Measurements from ENCODE around the gene KCTD20. TPM values are rescaled to one million over a fixed set of nuclear protein-coding genes. Genes with fewer than 3 reads are reported as not detected.

KCTD20 gene
- total and polyA plus RNA-seq, 2 of the 13 experiments (the other 11 are each of a cell fraction or from before 2014, with no cell fraction given), result 52.7 to 67.1 TPM

DNA sequence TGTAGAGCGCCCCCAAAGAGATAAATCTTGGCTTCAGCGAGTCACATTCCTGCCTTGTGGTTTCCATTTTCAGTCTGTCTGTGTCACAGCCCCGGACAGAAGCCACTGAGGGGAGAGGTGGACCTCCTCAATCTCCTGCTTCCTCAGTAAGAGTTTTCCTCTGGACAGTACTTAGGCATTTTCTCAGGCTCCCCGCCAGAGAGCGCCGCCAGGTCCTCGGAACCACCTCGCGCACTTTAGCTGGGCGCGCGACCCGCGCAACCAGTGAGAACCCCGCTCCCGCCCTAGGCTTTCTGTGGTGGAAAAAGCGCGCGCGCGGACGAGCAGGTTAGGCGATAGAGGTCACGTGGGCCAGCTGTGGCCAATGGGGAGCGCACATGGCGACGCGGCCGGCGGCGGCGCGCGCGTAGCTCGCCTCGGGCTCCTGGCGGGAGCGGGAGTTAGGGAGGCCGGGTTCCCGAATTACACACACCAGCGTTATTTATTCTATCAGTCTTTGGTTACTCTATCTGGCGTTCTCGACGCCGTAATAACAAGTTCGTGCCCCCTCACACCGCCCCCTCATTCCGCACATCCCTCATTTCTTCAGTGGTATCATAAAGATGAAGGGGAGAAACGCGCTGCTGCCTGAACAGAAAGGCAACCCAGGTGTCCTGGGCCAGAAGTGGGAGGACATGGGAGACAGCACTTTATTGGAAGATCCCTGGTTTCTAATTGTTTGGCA, 19.5 kb upstream of the KCTD20 start (continued):
- TF ChIP-seq MAF1 (CRISPR knock-in tag; IDR thresholded peaks at IDR 0.05; ENCODE audit: borderline replicate concordance) (no peak; the same call in 1 of the 2 replicates), CHCHD3 (CRISPR knock-in tag; IDR thresholded peaks at IDR 0.05) (no peak), HDAC1 (CRISPR knock-in tag; IDR thresholded peaks at IDR 0.05) (peak; percentile 51), IRX3 (CRISPR knock-in tag; IDR thresholded peaks at IDR 0.05; ENCODE audit: borderline replicate concordance, low read depth) (peak; percentile 82; the same call in 1 of the 2 replicates), THAP7 (CRISPR knock-in tag; IDR thresholded peaks at IDR 0.05) (no peak), MTA1 (CRISPR knock-in tag; IDR thresholded peaks at IDR 0.05; ENCODE audit: borderline replicate concordance) (peak; percentile 86; the same call in 1 of the 2 replicates), ZNF749 (CRISPR knock-in tag; IDR thresholded peaks at IDR 0.05; ENCODE audit: borderline replicate concordance) (no peak; the same call in 1 of the 2 replicates), HOMEZ (CRISPR knock-in tag; IDR thresholded peaks at IDR 0.05; ENCODE audit: low read depth) (peak; percentile 70; the same call in 1 of the 2 replicates), SRY (CRISPR knock-in tag; IDR thresholded peaks at IDR 0.05) (0 out of 2 replicates have a peak, but pooled peaks have one; percentile 71), HOXA7 (CRISPR knock-in tag; IDR thresholded peaks at IDR 0.05) (no peak), ZNF280B (CRISPR knock-in tag; IDR thresholded peaks at IDR 0.05; ENCODE audit: borderline replicate concordance) (peak; percentile 90; the same call in 1 of the 2 replicates), ZHX2 (IDR thresholded peaks at IDR 0.05; ENCODE audit: low read depth) (0 out of 2 replicates have a peak, but pooled peaks have one; percentile 27), ZHX2 (CRISPR knock-in tag; IDR thresholded peaks at IDR 0.05; ENCODE audit: borderline replicate concordance) (no peak), SIN3A (IDR thresholded peaks at IDR 0.05; ENCODE audit: borderline replicate concordance, low read depth, low read length) (0 out of 2 replicates have a peak, but pooled peaks have one; percentile 43)
- TF ChIP-seq, protein P1, sequence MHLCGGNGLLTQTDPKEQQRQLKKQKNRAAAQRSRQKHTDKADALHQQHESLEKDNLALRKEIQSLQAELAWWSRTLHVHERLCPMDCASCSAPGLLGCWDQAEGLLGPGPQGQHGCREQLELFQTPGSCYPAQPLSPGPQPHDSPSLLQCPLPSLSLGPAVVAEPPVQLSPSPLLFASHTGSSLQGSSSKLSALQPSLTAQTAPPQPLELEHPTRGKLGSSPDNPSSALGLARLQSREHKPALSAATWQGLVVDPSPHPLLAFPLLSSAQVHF (CRISPR knock-in tag; IDR thresholded peaks at IDR 0.05), result no peak

Measured in HepG2 (cell line).